Measurements from ENCODE around the gene FCN3.
A peak's percentile ranks its signal among the peaks of the same experiment; 100 is the strongest.
"Not testable (repeated sequence)": the region's sequence is repeated elsewhere in the genome, so short reads cannot be mapped to it uniquely, and the experiment has no call there.

The FCN3 gene

DNA sequence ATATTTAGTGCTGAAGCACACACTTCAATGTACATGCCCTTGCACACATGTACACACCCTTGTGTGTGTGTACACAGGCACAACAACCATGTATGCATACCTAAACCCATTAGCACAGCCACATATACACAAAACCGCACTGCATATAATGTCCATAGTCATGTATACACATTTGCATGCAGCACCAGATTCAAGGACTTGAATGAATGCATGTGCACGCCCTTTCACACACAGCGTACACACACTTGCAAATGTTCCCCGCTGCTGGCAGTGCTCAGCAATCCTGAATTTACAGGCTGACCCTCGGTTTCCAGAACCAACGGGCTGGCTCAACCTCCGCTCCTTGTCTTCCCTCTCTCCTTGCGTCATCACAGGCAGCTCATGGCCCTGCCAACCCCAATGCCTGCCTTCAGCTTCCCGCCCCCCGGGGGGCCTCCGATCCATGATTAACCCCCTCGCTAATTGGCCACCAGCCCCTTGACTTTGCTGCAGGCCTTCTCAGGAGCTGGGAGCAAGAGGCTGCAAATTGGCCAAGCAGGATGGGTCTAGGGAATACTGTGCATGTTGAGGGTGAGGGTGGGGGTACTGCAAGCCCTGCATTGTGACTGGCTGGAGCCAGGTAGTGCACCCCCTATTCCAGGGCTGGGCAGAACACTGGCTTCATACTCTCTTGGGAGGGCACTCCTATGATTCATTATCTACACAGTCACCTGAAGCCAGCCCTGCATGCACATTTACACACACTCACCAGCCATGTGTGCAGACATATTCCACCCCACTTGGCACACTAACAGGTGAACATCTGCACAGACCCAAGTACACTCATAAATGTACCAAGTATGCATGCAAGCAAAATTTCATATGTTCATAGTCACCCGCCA lies 25.7 kb upstream of the FCN3 start:
- no peak for DNase-seq

GRCh38 chr1:27399251-27400025 lies 24.8 kb upstream of the FCN3 start:
- peak in 1 of 58 donors; percentile 30 for DNase-seq

DNA sequence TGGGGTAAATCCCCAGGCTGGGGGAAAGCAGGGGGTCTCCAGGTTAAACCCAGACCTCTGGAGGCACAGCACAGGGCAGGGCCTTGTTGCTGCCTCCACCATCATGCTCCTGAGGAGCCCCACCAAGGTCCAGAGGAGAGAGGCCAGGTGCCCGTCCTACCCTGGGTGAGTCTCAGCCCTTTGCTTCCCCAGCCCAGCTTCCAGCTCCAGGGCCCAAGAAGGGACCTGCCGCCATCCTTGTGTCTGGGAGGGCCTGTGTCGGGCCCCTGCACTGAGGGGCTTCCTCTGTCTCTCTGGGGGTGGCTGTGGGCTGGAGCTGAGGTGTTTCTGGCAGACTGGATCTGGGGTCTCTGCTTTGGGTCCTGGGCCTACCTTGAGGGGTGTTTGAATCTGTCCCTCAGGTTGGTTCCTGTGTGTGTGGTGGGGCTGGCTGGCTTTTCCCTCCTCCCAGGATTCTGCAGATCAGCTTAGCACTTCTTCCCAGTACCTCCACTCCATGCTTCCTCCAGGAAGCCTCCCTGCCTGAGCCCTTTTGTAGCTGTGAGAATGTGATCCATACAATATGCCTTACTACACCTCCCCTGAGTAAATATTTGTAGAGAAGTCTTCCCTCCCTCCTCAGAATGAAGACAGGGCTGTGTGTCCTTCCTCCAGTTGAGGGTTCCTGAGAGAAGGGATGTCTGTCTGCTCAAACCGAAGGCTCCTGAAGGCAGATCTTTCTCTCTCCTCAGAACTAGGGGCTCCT lies 24.0 kb upstream of the FCN3 start:
- DNase-seq, result no peak

- DNase-seq, result no peak
Measured at GRCh38 chr1:27397749-27398148, 23.1 kb upstream of the FCN3 start.

DNA sequence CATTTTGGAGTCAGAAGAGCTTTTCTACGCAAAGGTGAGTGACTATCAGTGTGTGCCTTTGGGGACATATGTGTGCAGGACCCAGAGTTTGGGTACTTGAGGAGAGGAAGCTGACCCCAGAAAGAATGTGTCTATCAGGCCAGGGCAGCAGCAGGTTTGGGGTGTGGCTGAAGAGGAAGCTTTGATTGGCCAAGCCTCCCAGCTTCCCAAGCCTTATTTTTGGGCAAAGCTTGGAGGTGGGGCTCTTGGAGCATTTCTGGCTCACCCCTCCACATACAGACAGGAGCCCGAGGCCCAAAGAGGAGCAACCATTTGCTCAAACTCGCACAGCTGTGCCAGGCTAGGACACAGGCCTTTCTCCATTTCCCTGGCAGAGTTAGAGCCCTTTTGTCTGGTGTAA lies 22.5 kb upstream of the FCN3 start:
- DNase-seq, result no peak

DNA sequence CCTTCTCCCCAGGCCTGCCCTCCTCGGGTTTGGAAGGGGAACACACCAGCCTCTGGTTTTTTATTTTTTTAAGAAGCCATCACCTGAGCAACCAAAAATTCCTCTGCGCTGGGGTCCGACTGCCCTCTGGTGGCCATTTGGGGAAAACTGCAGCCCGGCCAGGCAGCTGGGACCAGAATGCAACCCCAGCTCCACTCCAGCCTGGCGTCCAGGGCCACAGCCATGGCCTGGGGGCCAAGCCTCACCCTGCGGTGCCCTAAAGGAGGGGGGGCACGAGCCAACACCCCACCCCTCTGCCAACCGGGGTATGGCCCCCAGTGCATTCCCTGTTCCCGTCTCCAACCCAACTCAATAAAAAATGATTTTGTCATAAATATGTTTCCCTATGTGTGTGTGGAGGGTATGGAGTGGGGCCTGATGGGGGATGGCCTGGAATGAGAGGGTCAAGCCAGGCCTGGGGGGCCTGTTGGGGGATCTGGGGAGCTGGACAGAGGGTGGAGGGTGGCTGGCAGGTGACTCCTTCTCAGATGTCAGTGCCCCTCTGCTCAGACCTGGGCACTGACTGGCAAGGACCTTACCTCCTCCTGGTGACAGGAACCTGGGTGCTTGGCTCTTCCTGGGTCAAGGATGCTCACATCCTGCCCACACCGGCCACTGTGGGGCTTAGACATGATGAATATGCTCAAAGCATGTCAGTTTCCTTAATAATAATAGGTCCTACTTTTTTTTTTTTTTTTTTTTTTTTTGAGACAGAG lies 21.0 kb upstream of the FCN3 start:
- peak in 55 of 58 donors; percentile 14 to 81 (median 48) for DNase-seq

DNA sequence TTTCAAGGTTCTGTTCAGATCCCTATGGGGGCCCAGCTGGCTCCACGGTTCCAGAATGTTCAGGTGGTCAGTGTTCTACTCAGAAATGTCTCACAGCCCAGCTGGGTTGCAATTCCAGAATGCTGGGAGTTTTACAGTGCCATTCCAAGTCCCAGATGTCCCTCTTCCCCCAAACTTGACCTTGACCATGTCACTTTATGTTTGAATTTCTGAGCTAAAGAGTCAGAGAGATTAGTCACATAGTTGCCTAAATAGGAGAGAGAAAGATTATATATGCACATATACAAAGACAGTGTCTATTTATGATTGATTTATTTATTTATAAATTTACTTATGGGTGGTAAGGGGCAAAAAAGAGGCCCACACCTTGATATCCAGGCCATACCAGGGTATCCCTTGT lies 20.3 kb upstream of the FCN3 start:
- no peak for DNase-seq

- DNase-seq, result no peak
Measured at GRCh38 chr1:27394282-27394658, 19.6 kb upstream of the FCN3 start.

GRCh38 chr1:27393641-27394281 lies 19.1 kb upstream of the FCN3 start:
- no peak for DNase-seq

GRCh38 chr1:27392778-27393635 lies 18.4 kb upstream of the FCN3 start:
- peak in 5 of 58 donors; percentile 12 to 61 (median 26) for DNase-seq

DNA sequence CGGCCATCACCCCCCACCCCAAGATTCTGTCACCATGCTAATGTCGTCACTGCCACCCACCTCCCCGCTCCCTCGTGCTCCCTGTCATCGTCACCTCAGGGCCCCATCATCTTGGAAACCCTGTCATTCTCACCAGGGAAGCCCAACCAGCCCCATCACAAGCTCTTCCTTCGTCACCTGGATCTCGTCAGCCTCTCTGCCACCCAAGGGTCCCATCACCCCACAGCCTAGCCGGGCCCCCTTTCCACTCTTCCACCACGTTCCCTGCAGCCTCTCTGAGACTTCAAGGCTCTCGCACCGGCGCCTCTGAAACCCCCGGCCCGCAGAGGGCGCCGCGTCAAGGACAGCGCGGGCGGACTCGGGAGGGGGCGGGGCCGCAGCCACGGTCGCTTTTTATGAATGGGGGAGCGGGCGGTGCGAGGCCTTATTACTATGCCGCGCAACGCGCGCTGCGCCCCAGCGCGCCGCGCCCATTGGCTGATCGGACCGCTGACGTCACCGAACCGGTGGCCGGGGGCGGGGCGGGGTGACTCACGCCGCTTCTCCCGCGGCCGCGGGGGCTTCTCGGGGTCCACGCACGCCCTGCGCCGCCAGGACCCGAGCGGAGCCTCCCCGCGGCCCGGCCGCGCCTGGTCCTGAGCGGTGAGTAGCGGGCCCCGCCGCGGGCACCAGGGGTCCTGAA lies 17.6 kb upstream of the FCN3 start, which contains the start of gene GPR3:
Gene GPR3 (plus strand): TSS at position 527 of the 682 bp plus-strand sequence. CDS start 1,177 bp downstream, outside the sequence.
- peak; percentile 26 to 94 (median 80) for DNase-seq

DNA sequence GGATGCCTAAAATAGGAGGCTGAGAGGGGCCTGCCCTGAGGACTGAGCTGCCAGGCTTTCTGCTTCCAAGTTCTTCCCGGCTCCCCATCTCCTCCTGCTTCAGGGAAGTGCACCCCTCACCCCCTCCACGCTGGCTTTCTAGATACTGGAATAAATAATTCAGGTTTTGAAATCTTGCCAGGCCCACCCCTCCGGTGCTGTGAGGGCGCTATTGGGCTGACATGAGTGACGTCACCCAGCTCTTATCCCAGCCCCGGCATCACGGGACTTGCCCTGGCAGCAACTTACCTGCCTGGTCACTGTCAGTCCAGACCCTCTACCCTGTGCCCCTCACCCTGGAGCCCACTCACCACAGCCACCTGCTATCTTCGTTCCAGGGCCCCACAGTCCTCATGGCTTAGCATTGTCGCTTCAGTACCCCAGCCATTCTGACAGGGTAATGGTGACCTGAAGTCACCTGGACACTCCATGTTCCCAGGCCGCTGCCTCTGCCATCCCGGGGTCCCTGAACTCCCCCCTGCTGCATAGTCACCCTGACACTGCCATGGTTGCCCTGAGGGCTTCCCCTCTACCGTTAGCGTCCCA lies 17.0 kb upstream of the FCN3 start:
- peak in 47 of 58 donors; percentile 13 to 75 (median 48) for DNase-seq

- peak in 20 of 58 donors; percentile 3 to 61 (median 18) for DNase-seq
Measured at GRCh38 chr1:27388337-27389005, 13.8 kb upstream of the FCN3 start.

- not testable (repeated sequence) for DNase-seq
Measured at GRCh38 chr1:27384797-27385196, 10.2 kb upstream of the FCN3 start.

- no peak for DNase-seq
Measured at GRCh38 chr1:27383661-27384060, 9.0 kb upstream of the FCN3 start.

DNA sequence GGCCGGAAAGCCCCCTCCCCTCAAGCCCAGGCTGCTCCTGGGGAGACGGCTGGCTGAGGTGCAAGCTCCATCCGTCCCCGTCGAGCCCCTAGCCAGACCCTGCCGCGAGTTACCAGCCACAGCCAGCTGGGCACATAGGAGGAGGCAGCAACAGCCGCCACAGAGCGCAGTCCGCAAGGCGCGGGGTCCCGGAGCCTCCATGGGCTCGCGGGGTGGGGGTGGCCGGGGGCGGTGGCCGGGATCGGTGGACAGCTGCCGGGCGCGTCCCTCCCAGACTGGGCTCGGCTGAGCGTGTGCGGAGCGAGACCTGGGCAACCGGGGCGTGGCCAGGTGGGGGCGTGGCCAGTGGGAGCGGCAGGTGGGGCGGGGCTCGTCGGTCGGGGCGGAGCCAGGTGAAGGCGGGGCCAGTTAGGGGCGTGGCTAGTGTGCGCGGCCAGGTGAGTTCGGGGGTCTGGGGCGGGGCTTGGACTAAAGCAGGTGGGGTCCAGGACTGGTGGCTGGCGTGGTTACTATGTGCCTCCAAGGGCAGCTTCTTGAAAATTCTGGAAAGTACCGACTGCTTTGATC lies 8.5 kb upstream of the FCN3 start, which contains the start of gene CD164L2:
Gene CD164L2 (minus strand): TSS at position 295 of the 567 bp plus-strand sequence. CDS start 94 bp downstream, at position 201.
- DNase-seq, result peak in 1 of 58 donors; percentile 27
